ENCODE data around the gene UPP1. TPM values are rescaled to one million over a fixed set of nuclear protein-coding genes. Genes with fewer than 3 reads are reported as not detected.
A peak's percentile ranks its signal among the peaks of the same experiment; 100 is the strongest.
"Not testable (repeated sequence)": the region's sequence is repeated elsewhere in the genome, so short reads cannot be mapped to it uniquely, and the experiment has no call there.

The UPP1 gene
- total RNA-seq, 1 donor from 2014 or later = 19.8 TPM

DNA sequence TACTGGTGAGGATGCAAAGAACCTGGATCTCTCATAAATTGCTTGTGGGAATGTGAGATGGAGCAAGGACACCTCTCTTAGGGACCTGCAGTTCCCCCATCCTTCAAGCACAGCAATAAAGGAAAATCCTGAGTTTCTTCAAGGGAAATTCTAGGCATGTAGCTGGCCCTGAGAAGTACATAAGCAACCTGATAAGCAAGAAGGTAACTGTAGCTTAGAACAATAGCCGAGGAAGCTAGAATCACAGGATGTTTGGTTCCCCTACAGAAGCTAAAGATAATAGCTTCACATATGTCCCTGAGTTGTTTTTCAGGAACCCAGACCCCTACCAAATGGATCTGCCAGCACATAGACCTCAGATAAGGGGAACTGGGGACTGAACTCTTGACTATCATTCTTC lies 11.6 kb upstream of the UPP1 start:
- Histone ChIP-seq H3K4me1 (no peaks in the 10 kb centered on the region), H3K27ac (replicated peaks) (no peak overlapping the region), H3K36me3 (no peaks in the 10 kb centered on the region), H3K27me3 (ENCODE audit: low read depth) (no peaks in the 10 kb centered on the region), H3K4me3 (no peak overlapping the region), H3K9me3 (replicated peaks) (peaks cover 1% of the 10 kb centered on the region)
- DNase-seq = no peak
- TF ChIP-seq, protein P1, sequence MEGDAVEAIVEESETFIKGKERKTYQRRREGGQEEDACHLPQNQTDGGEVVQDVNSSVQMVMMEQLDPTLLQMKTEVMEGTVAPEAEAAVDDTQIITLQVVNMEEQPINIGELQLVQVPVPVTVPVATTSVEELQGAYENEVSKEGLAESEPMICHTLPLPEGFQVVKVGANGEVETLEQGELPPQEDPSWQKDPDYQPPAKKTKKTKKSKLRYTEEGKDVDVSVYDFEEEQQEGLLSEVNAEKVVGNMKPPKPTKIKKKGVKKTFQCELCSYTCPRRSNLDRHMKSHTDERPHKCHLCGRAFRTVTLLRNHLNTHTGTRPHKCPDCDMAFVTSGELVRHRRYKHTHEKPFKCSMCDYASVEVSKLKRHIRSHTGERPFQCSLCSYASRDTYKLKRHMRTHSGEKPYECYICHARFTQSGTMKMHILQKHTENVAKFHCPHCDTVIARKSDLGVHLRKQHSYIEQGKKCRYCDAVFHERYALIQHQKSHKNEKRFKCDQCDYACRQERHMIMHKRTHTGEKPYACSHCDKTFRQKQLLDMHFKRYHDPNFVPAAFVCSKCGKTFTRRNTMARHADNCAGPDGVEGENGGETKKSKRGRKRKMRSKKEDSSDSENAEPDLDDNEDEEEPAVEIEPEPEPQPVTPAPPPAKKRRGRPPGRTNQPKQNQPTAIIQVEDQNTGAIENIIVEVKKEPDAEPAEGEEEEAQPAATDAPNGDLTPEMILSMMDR (IDR thresholded peaks at IDR 0.05; ENCODE audit: borderline replicate concordance) = no peak
- intact Hi-C loops (cut with micrococcal nuclease) = no loop called here

DNA sequence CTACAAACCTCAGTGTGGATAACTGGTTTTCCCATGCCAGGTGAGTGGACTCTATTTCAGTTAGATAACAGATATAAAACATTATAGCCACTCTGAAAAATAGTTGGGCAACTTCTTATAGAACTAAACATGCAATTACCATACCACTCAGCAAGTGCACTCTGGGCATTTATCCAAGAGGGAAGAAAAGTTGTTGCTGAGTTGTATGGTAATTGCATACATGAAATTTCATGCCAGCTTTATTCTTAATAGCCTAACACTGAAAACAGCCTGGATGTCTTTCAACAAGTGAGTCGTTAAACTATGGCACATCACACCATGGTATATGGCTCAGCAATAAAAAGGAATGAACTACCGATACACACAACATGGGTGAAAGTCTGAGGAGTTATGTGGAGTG lies 10.6 kb upstream of the UPP1 start:
- no peak for DNase-seq
- H3K36me3 ChIP-seq = no peaks in the 10 kb centered on the region
- no peak overlapping the region for H3K4me3 ChIP-seq
- H3K27ac ChIP-seq (replicated peaks) = no peak overlapping the region
- H3K4me1 ChIP-seq = peaks cover 7% of the 10 kb centered on the region
- TF ChIP-seq, protein P1 (IDR thresholded peaks at IDR 0.05; ENCODE audit: borderline replicate concordance) = no peak
- no peaks in the 10 kb centered on the region for H3K27me3 ChIP-seq (ENCODE audit: low read depth)
- intact Hi-C loops (cut with micrococcal nuclease) = no loop called here
- H3K9me3 ChIP-seq (replicated peaks) = no peaks in the 10 kb centered on the region

DNA sequence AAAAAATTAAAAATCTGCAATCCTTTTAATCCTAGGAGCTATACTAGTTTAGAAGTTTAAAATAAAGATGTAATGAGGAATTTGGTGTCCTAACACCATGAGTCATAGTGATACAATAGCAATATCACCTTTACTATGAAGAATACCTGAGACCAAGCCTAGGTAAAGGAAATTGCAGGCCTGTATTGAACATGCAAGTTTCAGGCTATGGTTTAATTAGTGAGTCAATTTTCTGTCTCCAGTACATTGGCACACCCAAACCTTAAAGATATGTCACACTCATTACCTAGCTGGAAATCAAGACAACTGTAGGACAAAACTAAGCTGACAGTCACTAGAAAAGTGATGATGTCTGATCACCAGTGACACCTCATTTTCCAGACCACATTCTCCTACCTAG lies 6.7 kb upstream of the UPP1 start:
- H3K36me3 ChIP-seq; H3K9me3 ChIP-seq (replicated peaks); DNase-seq; H3K27me3 ChIP-seq (ENCODE audit: low read depth); intact Hi-C loops (cut with micrococcal nuclease); H3K27ac ChIP-seq (replicated peaks); H3K4me3 ChIP-seq: not testable (repeated sequence)
- H3K4me1 ChIP-seq = peaks cover 36% of the 10 kb centered on the region

DNA sequence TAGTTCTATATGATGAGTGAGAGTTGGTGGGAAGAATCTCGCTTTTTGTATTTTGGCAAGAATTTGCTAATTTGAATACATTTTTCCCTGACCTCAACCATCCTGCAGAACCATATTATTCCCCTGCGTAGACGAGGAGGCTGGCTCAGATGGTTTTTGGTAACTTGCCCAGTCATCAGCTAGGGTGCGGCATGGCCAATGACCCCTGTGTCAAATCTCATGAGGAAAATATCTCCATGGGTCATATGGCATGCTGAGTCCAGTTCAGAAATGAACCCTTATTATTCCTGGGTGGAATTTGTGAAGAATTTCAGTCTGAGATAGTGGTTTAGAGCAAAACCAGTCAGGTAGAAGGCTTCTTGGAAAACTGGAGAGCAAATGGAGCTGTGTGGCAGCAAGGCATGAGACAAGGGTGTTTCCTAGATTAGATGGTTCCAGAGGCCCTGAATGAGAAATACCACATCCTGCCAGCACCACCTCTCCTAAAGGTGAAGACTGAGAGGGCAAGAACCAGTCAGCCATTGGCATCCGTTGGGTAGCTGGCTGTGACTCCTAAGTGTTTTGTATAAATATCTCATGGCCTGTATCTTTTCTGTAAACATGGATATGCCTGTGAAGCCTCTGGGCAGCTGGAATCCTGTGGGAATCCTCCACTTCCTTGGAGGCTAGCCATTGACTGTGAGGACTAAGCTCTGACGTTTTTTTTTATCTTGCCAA lies 5.8 kb upstream of the UPP1 start:
- no peak overlapping the region for H3K27ac ChIP-seq (replicated peaks)

DNA sequence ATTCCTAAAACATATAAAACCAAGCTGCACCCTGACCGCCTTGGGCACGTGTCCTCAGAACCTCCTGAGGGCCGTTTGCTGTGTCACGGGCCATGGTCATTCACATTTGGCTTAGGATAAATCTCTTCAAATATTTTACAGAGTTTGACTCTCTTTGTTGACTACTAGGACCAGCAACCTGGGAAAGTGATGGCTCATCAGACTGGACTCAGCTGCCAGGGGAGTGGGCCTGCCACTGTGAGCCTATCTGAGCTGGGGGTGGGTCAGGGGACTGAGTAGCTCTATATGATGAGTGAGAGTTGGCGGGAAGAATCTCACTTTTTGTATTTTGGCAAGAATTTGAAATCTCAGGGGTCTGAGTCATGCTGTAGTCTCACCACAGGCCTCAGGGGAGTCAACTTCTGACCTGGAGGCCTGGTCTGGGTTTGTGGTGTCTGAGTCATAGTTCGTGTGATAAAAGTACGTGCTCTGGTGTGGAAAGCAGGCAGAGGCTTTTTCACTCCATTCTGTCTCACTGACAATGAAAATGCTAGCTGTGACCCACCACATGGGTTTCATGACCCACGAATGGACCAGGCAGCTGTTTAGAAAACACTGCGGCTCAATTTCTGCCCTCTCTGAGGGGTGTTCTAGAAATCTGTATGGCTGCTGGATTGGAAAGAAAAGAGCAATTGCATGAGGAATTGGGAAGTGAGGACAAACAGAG lies 4.2 kb upstream of the UPP1 start:
- TF ChIP-seq, protein P1 (IDR thresholded peaks at IDR 0.05; ENCODE audit: borderline replicate concordance) = no peak
- no peaks in the 10 kb centered on the region for H3K9me3 ChIP-seq (replicated peaks)
- no peak overlapping the region for H3K4me3 ChIP-seq
- intact Hi-C loops (cut with micrococcal nuclease) = no loop called here
- H3K27me3 ChIP-seq (ENCODE audit: low read depth) = no peaks in the 10 kb centered on the region
- H3K36me3 ChIP-seq = no peaks in the 10 kb centered on the region
- peaks cover 59% of the 10 kb centered on the region for H3K4me1 ChIP-seq
- H3K27ac ChIP-seq (replicated peaks) = peak overlapping the region; percentile 53
- peak; percentile 54 for DNase-seq

More for the DNA sequence above, 5.8 kb upstream of the UPP1 start:
- intact Hi-C loops (cut with micrococcal nuclease) = no loop called here
- H3K4me3 ChIP-seq = no peak overlapping the region
- H3K4me1 ChIP-seq = peaks cover 45% of the 10 kb centered on the region
- no peak for DNase-seq
- H3K27me3 ChIP-seq (ENCODE audit: low read depth) = no peaks in the 10 kb centered on the region
- TF ChIP-seq, protein P1 (IDR thresholded peaks at IDR 0.05; ENCODE audit: borderline replicate concordance) = no peak
- H3K9me3 ChIP-seq (replicated peaks) = no peaks in the 10 kb centered on the region
- no peaks in the 10 kb centered on the region for H3K36me3 ChIP-seq

DNA sequence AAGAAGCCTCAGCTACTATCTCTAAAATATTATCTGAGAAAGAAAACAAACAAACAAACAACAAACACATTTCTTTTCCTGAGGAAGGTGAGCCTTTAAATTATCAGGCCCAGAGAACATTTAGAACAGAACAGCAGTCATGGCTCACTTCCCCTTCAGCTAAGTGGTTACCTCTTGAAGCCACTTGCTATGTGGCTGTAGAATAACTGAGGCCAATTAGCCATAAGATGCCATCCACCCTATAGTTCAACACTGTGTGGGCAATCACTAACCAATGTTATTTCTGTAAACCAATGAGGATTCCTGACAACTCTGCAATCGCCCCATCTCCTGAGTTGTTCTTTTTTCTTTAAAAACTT lies 3.7 kb upstream of the UPP1 start:
- Histone ChIP-seq H3K9me3 (replicated peaks) (no peaks in the 10 kb centered on the region), H3K27ac (replicated peaks) (peak overlapping the region; percentile 53), H3K4me3 (no peak overlapping the region), H3K4me1 (peaks cover 64% of the 10 kb centered on the region), H3K27me3 (ENCODE audit: low read depth) (no peaks in the 10 kb centered on the region), H3K36me3 (no peaks in the 10 kb centered on the region)
- no peak for DNase-seq
- TF ChIP-seq, protein P1 (IDR thresholded peaks at IDR 0.05; ENCODE audit: borderline replicate concordance) = no peak
- intact Hi-C loops (cut with micrococcal nuclease) = no loop called here
